ENCODE measurements around the gene SPPL2B.
A peak's percentile ranks its signal among the peaks of the same experiment; 100 is the strongest.

Gene SPPL2B

DNA sequence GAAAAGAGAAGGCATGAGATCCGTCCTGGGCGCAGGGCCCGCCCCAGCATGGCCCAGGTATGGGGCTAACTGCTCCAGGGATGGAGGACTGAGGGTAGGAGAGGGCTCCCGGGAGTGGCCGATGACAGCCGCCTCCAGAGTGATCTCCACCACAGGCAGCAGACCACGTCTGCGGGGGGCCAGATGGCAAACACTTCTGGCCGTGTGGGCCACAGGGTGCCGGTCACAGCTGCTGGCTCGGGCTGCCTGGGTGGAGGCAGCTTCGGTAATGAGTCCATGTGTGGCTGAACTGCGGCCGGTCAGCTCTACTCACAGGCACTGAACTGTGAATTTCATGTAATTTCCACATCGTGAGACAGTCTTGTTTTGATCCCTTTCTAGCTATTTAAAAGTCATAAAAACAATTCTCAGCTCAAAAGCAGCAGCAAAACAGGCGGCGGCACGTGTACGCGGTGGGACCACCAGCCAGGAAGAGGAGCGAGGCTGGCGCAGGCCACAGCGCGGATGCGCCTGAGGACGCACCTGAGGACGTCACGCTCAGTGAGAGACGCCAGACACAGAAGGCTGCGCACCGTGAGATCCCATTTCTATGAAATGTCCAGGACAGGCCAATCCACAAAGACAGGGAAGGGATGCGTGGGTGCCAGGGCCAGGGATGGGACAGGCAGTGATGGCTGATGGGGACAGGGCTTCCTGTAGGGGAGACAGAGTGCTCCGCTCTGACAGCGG, 4.1 kb upstream of the SPPL2B start:
- no peak for DNase-seq

DNA sequence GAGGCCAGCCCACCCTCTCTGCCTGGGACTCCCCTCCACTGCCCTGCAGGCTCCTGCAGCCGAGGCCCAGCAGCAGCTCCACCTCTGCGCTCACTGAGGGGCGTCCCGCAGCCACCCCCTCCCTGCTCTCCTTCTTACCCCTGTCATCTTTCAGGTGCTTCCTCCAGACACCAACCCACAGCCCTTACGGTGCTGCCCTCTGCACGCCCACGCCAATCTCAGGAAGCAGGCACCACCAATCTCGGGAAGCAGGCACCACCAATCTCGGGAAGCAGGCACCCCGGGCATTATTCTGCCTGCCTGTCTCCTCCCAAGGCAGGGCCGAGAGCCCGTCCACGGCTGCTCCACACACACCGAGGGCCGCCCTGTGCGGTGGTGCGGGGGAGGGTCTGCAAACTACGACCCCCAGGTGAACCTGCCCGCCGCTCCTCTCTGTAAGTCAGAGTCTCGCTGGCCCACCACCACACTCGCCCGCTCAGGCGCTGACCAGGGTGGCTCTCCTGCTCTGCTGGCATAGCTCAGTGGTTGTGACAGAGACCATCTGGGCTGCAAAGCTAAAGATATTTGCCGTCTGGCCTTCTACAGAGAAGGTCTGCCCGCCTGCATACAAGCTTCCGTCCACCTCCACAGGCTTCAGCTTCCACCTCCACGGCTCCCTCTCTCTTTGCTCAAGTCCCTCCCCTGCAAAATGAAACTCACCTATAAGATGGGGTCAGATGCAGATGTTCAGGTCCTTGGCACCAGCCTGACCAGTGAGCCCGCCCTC, 3.0 kb upstream of the SPPL2B start:
- no peak for DNase-seq

DNA sequence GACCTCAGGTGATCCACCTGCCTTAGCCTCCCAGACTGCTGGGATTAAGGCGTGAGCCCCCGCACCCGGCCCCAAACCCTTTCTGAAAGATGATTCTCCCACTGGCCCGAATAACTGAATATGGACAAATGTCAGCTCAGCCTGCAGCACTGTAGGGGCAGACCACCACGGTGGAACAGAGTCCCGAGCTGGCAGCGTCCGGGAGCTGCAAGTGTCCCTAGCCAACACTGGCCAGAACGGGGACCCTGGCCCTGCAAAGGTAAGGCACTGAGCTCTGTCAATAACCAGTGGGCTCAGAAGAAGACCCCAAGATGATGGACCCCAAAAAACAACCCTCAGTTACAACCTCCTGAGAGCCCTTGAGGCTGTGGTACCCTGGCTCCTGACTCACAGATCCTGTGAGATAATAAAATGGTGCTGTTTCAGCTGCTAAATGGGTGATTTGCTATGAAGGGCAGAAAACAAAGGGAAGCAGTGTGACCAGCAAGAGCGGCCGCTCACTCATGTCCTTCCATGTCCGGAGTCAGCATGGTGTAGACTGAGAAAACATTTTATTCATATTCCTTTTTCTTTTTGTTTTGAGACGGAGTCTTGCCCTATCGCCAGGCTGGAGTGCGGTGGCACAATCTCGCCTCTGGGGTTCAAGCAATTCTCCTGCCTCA, 1.7 kb upstream of the SPPL2B start:
- DNase-seq: no peak

DNA sequence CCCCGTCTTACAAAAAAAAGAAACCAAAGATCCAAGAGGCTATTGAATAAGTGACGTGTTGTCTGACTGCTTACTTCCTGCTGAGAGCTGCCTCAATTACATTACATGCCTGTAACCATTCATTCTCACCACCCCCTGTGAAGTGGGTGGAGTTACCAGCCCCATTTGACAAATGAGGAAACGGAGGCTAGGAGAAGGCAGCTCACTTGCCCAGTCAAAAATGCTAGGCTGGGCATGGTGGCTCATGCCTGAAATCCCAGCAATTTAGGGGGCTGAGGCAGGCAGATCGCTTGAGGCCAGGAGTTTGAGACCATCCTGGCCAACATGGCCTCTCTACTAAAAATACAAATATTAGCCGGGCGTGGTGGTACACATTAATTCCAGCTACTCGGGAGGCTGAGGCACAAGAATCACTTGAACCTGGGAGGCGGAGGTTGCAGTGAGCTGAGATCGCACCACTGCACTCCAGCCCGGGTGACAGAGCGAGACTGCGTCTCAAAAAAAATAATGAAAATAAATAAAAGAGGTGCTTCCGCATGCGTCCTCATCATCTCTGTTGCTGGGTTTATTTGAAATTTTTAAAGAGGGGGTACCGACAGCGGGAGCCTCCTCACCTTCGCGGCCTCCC, 597 bp upstream of the SPPL2B start:
- peak; percentile 61 for DNase-seq

DNA sequence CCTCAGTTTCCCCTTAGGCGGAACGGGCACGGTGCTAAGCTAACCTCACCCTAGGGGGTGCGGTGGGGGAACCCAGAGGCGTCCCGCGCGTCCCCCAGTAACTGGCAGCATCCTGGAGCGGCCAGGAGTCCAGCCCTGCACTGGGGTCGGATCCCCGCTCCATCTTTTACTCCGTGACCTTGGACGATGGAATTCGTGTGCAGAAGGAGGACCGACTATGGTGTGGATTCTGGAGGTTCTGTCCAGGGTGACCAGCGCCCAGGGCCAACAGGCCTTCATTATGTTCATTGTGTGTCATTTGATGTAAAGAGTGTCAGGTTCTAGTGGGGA, 630 bp downstream of the SPPL2B start:
- DNase-seq: no peak

DNA sequence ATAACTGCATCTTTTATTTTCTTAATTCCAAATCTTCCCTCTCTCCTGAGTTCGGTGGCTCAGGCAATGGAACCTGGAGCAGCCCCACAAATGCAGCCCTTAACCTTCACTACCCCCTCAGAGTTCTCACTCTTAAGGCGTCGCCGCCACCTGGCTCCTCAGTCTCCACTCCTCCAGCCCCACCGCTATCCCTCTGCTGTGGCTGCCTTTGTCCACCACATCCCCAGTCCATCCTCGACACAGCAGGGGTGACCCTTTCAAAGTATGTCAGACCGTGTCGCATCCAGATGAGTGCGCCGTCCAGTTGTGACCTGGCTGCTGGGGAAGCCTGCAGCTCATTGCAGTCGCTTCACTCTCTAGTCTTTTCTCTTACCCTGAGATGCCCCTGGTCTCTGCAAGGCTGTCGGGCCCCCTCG, 1.0 kb downstream of the SPPL2B start:
- DNase-seq: no peak

DNA sequence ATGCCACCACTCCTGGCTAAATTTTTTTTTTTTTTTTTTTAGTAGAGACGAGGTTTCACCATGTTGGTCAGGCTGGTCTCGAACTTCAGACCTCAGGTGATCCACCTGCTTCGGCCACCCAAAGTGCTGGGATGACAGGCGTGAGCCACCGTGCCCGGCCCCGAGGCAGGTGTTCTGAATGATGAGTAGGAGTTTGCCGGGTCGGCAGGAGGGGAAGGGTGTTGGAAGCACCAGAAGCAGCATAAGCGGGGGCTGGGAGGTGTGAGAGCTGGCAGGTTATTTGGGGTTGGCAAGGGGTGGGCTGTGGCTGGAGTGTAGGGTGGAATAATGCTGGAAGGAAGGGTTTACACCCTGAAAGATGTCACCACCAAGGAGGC, 1.8 kb downstream of the SPPL2B start:
- no peak for DNase-seq

DNA sequence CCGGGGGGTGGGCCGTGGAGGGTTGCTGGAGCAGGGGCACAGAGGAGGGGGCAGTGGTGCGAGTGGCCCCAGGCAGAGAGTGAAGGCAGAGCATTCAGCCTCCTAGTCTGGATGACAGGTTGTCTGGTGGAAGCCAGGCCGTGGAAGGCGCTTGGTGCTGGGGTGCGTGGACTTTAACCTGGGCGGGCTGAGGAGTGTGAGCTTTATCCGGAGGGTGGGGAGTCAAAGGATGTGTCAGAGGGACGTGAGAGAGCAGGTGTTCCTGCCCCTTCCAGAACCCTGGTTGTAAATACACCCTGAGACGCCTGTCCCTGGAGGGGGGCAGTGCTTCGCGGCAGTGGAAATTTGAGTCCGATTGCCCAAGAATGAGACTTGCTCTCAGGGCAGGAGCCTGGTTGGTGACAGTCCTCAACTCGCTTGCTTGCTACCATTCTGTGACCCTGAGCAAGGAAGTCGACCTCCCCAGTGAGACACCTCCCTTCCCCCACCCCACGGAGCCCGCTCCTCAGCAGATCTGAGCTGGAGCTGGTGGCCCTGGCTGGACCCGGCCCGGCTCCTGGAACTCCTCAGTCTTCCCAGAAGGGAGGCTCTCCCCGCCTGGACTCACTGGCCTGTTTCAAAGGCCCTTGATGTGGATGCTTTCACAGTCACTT, 2.3 kb downstream of the SPPL2B start:
- no peak for DNase-seq

DNA sequence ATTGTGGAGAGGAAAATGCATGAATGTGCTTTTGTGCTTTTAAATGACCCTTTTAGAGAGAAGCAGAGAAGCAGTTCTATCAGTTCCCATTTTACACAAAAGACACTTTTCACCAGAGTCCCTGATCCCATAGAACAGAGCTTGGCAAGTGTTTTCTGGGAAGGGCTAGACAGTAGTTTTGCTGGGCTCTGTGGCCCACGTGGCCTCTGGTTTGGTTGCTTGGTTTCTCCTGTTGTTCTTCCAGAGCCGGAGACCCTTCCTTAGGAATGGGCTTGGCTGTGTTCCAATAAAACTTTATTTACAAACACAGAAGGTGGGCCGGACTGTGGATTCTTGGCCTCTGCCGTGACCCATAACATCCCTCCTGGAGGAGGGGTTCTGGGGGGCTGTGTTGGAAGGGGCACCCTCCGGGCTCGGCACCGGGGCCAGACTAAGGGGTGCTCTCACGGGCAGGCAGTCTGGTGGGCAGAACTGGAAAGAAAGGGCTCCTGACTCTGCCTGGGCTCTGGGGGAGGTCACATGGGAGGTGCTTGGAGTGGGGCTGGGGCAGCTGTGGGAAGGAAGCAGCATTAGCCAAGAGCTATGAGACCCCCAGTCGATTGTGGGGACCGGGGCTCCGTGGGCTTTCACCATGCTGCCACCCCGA, 3.2 kb downstream of the SPPL2B start:
- DNase-seq: no peak

DNA sequence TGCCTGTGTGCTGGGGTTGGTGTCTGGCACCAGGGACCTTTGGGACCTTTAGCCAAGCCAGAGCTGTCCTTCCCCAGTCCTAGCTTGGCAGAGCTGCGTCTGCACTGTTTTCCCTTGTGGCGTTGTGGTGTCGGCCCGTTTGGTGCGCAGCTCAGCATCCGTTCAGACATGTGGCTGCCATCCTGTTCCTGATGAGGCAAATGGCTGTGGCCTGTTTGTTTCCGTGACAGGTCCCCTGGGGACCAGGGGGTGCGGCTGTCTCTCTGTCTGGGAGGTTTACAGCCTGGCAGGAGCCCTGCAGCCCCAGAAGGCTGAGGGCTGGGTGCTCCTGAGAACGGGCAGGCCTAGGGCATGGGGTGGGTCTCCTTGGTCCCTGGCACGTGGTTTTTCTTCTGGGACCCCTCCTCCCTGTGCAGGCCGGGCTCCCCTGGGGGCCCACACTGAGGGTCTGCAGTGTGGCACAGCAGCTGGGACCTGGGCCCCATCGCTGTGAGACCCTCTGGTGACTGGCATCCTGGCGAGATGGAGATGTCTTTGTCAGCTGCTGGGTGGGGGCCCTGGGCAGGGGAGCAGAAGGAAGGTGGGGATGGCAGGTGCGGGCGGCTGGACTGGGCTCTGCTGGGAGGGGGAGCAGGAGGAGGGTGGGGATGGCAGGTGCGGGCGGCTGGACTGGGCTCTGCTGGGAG, 4.0 kb downstream of the SPPL2B start:
- DNase-seq: peak; percentile 65

DNA sequence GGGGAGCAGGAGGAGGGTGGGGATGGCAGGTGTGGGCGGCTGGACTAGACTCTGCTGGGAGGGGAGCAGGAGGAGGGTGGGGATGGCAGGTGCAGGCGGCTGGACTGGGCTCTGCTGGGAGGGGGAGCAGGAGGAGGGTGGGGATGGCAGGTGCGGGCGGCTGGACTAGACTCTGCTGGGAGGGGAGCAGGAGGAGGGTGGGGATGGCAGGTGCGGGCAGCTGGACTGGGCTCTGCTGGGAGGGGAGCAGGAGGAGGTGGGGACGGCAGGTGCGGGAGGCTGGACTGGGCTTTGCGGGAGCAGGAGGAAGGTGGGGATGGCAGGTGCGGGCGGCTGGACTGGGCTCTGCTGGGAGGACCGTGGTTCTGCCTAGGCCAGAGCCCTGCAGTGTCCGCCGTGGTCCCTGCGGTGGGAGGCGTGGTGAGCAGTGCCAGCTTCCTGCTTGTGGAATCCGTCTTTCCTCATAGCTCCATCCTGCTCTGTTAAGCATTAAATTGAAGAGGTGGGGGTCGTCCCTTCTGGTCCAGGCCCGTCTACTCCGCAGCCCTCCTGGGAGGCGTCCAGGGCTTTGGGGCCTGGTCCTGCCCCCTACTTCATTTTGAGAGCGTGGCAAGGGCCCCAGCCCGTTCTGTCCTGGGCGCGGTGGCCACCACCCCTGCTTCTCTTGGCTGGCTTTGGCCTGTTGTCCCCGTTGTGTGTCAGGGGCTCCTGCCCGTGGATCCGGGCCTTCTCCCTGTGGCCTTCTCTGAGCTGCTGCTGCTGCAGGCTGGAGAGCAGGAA, 4.7 kb downstream of the SPPL2B start:
- DNase-seq: no peak

DNA sequence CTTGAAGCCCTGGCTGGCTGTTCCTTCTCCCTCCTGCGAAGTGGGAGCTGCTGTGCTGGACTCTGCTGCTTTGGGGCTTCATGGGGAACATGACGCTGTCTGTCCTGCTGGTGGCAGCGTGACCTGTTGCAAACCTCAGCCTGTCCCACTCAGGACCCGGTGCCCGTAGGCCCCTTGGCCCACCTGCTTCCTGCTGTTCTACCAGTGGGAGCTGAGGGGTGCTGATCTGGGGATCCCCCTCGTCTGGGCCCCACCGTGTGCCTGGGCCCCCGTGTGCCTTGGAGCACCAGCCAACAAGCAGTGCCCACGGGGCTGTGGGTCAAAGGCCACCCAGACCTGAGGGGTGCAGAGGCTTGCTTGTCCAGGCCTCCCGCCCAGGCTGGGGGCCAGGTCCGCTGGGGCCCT, 5.3 kb downstream of the SPPL2B start:
- no peak for DNase-seq

DNA sequence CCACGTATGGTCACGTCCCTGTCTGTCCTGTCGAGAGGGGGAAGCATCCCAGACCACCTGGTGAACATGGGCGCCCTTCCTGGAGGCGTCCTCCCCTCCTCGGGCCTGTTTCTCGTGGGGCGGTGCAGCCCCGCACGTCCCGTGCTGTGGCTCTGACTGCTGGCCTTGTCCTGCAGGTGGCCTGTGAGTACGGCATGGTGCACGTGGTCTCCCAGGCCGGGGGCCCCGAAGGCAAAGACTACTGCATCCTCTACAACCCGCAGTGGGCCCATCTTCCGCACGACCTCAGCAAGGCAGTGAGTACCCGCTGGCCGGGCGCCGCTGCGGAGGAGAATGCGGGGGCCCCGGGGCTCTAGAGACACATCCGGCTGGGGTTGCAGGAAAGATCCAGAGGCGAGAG, 5.9 kb downstream of the SPPL2B start:
- no peak for DNase-seq

DNA sequence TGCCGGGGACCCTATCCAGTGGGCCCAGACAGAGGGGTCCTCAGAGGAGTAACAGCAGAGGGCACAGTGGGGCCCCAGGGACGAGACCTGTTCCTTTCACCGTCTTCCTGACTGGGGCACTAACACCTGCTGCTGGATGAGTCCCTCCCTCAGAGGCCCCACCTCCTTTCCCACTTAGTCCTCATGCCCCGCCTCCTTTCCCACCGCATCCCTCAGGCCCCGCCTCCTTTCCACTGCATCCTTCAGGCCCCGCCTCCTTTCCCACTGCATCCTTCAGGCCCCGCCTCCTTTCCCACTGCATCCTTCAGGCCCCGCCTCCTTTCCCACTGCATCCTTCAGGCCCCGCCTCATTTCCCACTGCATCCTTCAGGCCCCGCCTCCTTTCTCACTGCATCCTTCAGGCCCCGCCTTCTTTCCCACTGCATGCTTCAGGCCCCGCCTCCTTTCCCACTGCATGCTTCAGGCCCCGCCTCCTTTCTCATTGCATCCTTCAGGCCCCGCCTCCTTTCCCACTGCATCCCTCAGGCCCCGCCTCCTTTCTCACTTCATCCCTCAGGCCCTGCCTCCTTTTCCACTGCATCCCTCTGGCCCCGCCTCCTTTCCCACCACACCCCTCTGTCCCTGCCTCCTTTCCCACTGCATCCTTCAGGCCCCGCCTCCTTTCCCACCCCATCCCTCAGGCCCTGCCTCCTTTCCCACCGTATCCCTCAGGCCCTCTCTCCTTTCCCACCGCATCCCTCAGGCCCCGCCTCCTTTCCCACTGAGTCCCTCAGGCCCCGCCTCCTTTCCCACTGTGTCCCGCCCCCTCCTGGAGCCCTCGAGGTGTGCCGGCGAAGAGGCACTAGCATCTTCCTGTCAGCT, 6.7 kb downstream of the SPPL2B start:
- DNase-seq: no peak

DNA sequence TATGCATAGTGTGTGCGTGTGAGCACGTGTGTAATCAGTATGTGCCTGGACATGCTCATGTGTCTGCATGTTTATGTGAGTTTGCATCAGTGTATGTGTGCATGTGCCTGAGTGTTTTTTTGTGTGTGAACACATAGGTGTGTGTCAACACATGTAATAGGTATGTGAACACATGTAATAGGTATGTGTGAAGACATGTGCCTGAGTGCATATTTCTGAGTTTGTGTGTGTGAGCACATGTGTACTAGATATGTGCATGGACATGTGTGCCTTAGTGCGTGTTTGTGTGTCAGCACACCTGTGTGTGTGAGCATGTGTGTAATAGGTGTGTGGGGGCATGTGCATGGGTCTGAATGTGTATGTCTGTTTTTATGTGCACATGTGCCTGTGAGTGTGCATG, 7.4 kb downstream of the SPPL2B start:
- DNase-seq: no peak

DNA sequence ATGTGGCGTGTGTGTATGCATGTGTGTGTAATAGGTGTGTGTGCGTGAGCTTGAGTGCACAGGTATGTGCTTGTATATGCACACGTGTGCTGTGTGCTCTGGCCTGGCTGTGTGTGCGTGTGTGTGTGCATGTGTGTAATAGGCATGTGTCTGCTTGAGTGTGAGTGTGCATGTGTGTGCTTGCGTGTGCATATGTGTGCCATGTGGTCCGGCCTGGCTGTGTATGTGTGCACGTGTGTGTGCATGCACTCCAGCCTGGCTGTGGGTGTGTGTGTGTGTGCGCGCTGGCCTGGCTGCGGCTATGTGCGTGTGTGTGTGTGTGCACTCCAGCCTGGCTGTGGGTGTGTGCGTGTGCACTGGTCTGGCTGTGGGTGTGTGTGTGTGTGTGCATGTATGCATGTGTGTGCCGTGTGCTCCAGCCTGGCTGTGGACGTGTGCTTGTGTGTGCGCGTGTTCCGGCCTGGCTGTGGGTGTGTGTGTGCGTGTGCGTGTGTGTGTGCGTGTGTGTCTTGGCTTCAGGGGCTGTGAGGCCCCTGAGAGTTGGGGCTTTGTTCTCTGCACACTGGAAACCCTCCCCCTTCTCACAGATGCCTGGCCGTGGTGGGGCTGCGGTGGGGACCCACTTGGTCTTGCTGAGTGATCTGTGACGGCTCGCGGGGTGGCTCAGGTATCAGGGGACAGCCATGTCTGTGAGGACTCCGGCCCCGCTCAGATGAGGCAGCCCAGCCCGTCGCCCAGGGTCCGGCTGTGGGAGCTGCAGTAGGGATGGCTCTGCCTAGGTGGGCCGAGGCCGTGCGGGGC, 8.2 kb downstream of the SPPL2B start:
- DNase-seq: no peak

DNA sequence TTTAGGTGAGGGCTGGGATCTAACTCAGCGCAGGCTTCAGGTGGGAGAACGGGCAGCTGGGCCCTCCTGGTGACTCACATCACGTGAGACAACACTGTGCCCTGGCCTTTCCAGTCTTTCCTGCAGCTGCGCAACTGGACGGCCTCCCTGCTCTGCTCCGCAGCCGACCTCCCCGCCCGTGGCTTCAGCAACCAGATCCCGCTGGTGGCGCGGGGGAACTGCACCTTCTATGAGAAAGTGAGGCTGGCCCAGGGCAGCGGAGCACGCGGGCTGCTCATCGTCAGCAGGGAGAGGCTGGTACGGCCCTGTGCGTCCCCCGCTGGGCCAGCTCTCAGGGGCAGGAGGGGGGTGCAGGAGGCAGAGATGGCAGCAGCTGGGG, 8.8 kb downstream of the SPPL2B start:
- DNase-seq: no peak

DNA sequence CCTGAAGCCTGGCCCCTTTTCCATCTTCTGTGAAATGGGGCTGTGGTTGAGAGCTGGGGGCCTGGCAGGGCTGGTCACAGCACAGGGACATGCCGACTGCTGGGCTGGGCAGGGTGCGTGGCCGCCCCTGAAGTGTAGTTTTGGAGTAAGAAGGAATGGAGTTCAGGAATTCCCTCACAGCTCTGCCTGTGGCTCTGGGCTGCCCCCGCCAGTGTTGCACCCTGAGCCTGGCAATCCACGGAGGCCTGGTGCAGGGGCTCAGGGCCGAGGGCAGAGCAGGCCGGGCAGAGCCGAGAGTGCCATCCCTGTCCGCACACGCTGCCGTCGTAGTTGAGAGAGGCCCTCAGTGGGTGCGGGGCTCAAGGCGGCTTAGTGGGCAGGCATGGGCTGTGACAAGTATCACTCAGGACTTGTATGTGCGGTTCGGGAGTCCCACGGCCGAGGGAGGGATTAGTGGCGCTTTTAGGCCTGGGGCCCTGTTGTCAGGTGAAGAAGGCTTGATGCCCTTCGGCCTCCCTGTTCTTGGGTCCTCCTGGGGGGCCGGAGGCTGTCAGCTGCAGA, 9.7 kb downstream of the SPPL2B start:
- DNase-seq: no peak

Measured in CD4-positive, alpha-beta T cell treated with Interleukin-17A for 4 hours (primary cell).